Upper lobe of right lung (tissue), 1 donor: ENCODE measurements around the gene KRT36. TPM values are rescaled to one million over a fixed set of nuclear protein-coding genes. Genes with fewer than 3 reads are reported as not detected.

Source experiments
- ATAC-seq: fragments of 200-7000 bp; cut with Tn5 transposase; one replicate; pipeline ENCODE4 v1.9.1; 2020; ENCODE audit warnings: mild to moderate bottlenecking, moderate library complexity
- DNase-seq: peaks from one replicate; pipeline ENCODE4 v3.0.0-alpha.2; 2020
- H3K27ac ChIP-seq: fragments of 200-600 bp; one replicate; pipeline ENCODE4 v1.8.0; 2022
- H3K27me3 ChIP-seq: fragments of 200-600 bp; one replicate; pipeline ENCODE4 v1.8.0; 2022; ENCODE audit warnings: mild to moderate bottlenecking
- H3K36me3 ChIP-seq: fragments of 200-600 bp; one replicate; pipeline ENCODE4 v1.8.0; 2022
- H3K4me1 ChIP-seq: fragments of 200-600 bp; one replicate; pipeline ENCODE4 v1.8.0; 2022
- H3K4me3 ChIP-seq: fragments of 200-600 bp; one replicate; pipeline ENCODE4 v1.8.0; 2022; ENCODE audit warnings: mild to moderate bottlenecking
- H3K9me3 ChIP-seq: fragments of 200-600 bp; one replicate; pipeline ENCODE4 v1.8.0; 2022
- CTCF ChIP-seq: fragments of 200-600 bp; IDR thresholded peaks from one replicate; pipeline ENCODE4 v1.8.0; 2022; ENCODE audit warnings: antibody characterized with exemption
- intact Hi-C: fragments of 100-400 bp; cut with DNase I; formaldehyde crosslinking; loops from one replicate; pipeline ENCODE4 v1.11.0; 2022
- total RNA-seq: library from RNA; stranded (reverse); fragmentation: NEBNext Ultra II Directional; extraction: Animal tissue kit (Norgen Biotek cat#: 25700); gene quantifications from one replicate; pipeline ENCODE4 v1.2.1, GENCODE V29; 2021
- donor health status: DM: no; HTN: yes; CAD: no; lungs with severe emphysema.

KRT36 gene
- total RNA-seq, 1 donor from 2014 or later: not detected

GRCh38 chr17:41478237-41478636, 11.5 kb downstream of the KRT36 start:
- Histone ChIP-seq H3K4me1 (no peaks in the 10 kb centered on the region), H3K9me3 (no peaks in the 10 kb centered on the region), H3K27me3 (no peaks in the 10 kb centered on the region), H3K36me3 (no peaks in the 10 kb centered on the region), H3K27ac (no peak overlapping the region), H3K4me3 (no peak overlapping the region)
- DNase-seq (no peak), ATAC-seq (no peak)
- intact Hi-C loops: no loop called here
- no peak for TF ChIP-seq CTCF

GRCh38 chr17:41476866-41477815, 12.6 kb downstream of the KRT36 start:
- no peaks in the 10 kb centered on the region for H3K36me3 ChIP-seq
- H3K27me3 ChIP-seq: no peaks in the 10 kb centered on the region
- no peak overlapping the region for H3K4me3 ChIP-seq
- H3K4me1 ChIP-seq: no peaks in the 10 kb centered on the region
- H3K27ac ChIP-seq: no peak overlapping the region
- ATAC-seq (no peak), DNase-seq (no peak)
- intact Hi-C loops: no loop called here
- no peak for TF ChIP-seq CTCF
- no peaks in the 10 kb centered on the region for H3K9me3 ChIP-seq

GRCh38 chr17:41475421-41475820, 14.3 kb downstream of the KRT36 start:
- no peak for TF ChIP-seq CTCF
- intact Hi-C loops: no loop called here
- Histone ChIP-seq H3K4me1 (no peaks in the 10 kb centered on the region), H3K36me3 (no peaks in the 10 kb centered on the region), H3K9me3 (no peaks in the 10 kb centered on the region), H3K27ac (no peak overlapping the region), H3K27me3 (no peaks in the 10 kb centered on the region), H3K4me3 (no peak overlapping the region)
- DNase-seq: no peak
- ATAC-seq: no peak

DNA sequence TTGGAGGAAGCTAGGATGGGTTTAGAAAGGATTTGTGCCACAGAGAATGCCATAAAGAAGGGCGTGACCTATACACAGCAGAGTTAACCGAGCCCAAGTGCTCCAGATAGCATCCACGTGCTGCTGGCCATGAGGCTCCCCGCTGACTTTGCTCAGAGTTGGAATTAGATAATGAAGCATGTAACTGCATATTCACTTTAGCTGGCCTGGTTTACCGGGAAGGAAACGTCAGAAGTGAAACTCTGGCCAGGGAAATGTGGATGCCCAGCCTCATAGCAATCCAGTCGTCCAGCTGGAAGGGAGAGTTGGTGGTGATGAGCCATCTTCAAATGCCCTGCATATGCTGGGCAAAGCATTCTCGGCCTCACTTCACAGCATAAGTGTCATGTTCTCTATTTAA, 14.8 kb downstream of the KRT36 start:
- Histone ChIP-seq H3K36me3 (no peaks in the 10 kb centered on the region), H3K27me3 (no peaks in the 10 kb centered on the region), H3K9me3 (no peaks in the 10 kb centered on the region), H3K27ac (no peak overlapping the region), H3K4me3 (no peak overlapping the region), H3K4me1 (no peaks in the 10 kb centered on the region)
- ATAC-seq: no peak
- no peak for DNase-seq
- no peak for TF ChIP-seq CTCF
- intact Hi-C loops: no loop called here

GRCh38 chr17:41468346-41468745, 21.4 kb downstream of the KRT36 start:
- no peak for ATAC-seq
- Histone ChIP-seq H3K27ac (no peak overlapping the region), H3K9me3 (no peaks in the 10 kb centered on the region)

More at GRCh38 chr17:41468346-41468745, 21.4 kb downstream of the KRT36 start:
- no peaks in the 10 kb centered on the region for H3K36me3 ChIP-seq
- no peaks in the 10 kb centered on the region for H3K4me1 ChIP-seq
- H3K4me3 ChIP-seq: no peak overlapping the region
- intact Hi-C loops: no loop called here
- no peak for DNase-seq
- no peak for TF ChIP-seq CTCF
- H3K27me3 ChIP-seq: no peaks in the 10 kb centered on the region
